Measurements from ENCODE around the gene RHEB.

- TF ChIP-seq, protein P1, sequence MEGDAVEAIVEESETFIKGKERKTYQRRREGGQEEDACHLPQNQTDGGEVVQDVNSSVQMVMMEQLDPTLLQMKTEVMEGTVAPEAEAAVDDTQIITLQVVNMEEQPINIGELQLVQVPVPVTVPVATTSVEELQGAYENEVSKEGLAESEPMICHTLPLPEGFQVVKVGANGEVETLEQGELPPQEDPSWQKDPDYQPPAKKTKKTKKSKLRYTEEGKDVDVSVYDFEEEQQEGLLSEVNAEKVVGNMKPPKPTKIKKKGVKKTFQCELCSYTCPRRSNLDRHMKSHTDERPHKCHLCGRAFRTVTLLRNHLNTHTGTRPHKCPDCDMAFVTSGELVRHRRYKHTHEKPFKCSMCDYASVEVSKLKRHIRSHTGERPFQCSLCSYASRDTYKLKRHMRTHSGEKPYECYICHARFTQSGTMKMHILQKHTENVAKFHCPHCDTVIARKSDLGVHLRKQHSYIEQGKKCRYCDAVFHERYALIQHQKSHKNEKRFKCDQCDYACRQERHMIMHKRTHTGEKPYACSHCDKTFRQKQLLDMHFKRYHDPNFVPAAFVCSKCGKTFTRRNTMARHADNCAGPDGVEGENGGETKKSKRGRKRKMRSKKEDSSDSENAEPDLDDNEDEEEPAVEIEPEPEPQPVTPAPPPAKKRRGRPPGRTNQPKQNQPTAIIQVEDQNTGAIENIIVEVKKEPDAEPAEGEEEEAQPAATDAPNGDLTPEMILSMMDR (conservative IDR thresholded peaks at IDR 0.05; ENCODE audit: low read length): no peak
- TF ChIP-seq EZH2phosphoT487 (IDR thresholded peaks at IDR 0.05; ENCODE audit: borderline replicate concordance, low read depth, low read length): no peak
Measured at GRCh38 chr7:151559557-151560183, 40.0 kb upstream of the RHEB start.

Measured in OCI-LY7 (cell line).